ENCODE results near the gene CEBPG.

Gene CEBPG

GRCh38 chr19:33384983-33385382 lies 11.5 kb downstream of the CEBPG start:
- no peak for DNase-seq

- DNase-seq = no peak
Measured at GRCh38 chr19:33385956-33386355, 12.4 kb downstream of the CEBPG start.

- no peak for DNase-seq
Measured at GRCh38 chr19:33386361-33386858, 12.9 kb downstream of the CEBPG start.

- no peak for DNase-seq
Measured at GRCh38 chr19:33387351-33388230, 14.1 kb downstream of the CEBPG start.

GRCh38 chr19:33388231-33388724 lies 14.8 kb downstream of the CEBPG start:
- DNase-seq = no peak

- no peak for DNase-seq
Measured at GRCh38 chr19:33388725-33389420, 15.4 kb downstream of the CEBPG start.

GRCh38 chr19:33389421-33390100 lies 16.1 kb downstream of the CEBPG start:
- no peak for DNase-seq

- DNase-seq = no peak
Measured at GRCh38 chr19:33390101-33390907, 16.8 kb downstream of the CEBPG start.

GRCh38 chr19:33390908-33391630 lies 17.6 kb downstream of the CEBPG start:
- no peak for DNase-seq

- no peak for DNase-seq
Measured at GRCh38 chr19:33391631-33392249, 18.2 kb downstream of the CEBPG start.

- DNase-seq = no peak
Measured at GRCh38 chr19:33392341-33393285, 19.1 kb downstream of the CEBPG start.

- no peak for DNase-seq
Measured at GRCh38 chr19:33393286-33394005, 19.9 kb downstream of the CEBPG start.

GRCh38 chr19:33394006-33394722 lies 20.7 kb downstream of the CEBPG start:
- DNase-seq = no peak

GRCh38 chr19:33394723-33395560 lies 21.4 kb downstream of the CEBPG start:
- DNase-seq = no peak

- no peak for DNase-seq
Measured at GRCh38 chr19:33395561-33396550, 22.3 kb downstream of the CEBPG start.

Measured in DMS153 (cell line).